ENCODE data around the gene UXT.
"Not testable (repeated sequence)": the region's sequence is repeated elsewhere in the genome, so short reads cannot be mapped to it uniquely, and the experiment has no call there.

UXT gene

GRCh38 chrX:47621851-47622250 lies 37.1 kb downstream of the UXT start:
- DNase-seq (ENCODE audit: low read depth, low spot score), result no peak
- no peak overlapping the region for H3K27ac ChIP-seq

GRCh38 chrX:47620303-47620685 lies 38.7 kb downstream of the UXT start:
- no peak overlapping the region for H3K27ac ChIP-seq

GRCh38 chrX:47619486-47620302 lies 39.3 kb downstream of the UXT start, which contains the start of gene SYN1:
Gene SYN1 (minus strand): TSS chrX:47619857. CDS start chrX:47619728, 129 bp downstream.
- DNase-seq (ENCODE audit: low read depth, low spot score), result peak; percentile 0
- H3K27ac ChIP-seq, result no peak within 1 kb of the TSS

More at GRCh38 chrX:47620303-47620685, 38.7 kb downstream of the UXT start:
- DNase-seq (ENCODE audit: low read depth, low spot score), result no peak

GRCh38 chrX:47618923-47619485 lies 40.0 kb downstream of the UXT start:
- no peak for DNase-seq (ENCODE audit: low read depth, low spot score)
- H3K27ac ChIP-seq, result no peak overlapping the region

- no peak for DNase-seq (ENCODE audit: low read depth, low spot score)
- H3K27ac ChIP-seq, result no peak overlapping the region
Observed at GRCh38 chrX:47614618-47615017, 44.4 kb downstream of the UXT start.

- no peak overlapping the region for H3K27ac ChIP-seq
- no peak for DNase-seq (ENCODE audit: low read depth, low spot score)
Observed at GRCh38 chrX:47613082-47613481, 45.9 kb downstream of the UXT start.

GRCh38 chrX:47612418-47612817 lies 46.6 kb downstream of the UXT start:
- DNase-seq (ENCODE audit: low read depth, low spot score), result no peak
- no peak overlapping the region for H3K27ac ChIP-seq

GRCh38 chrX:47611926-47612325 lies 47.1 kb downstream of the UXT start:
- no peak for DNase-seq (ENCODE audit: low read depth, low spot score)
- no peak overlapping the region for H3K27ac ChIP-seq

- H3K27ac ChIP-seq, result no peak overlapping the region
Observed at GRCh38 chrX:47611489-47611888, 47.5 kb downstream of the UXT start.

GRCh38 chrX:47610511-47610910 lies 48.5 kb downstream of the UXT start:
- no peak overlapping the region for H3K27ac ChIP-seq
- no peak for DNase-seq (ENCODE audit: low read depth, low spot score)

More at GRCh38 chrX:47611489-47611888, 47.5 kb downstream of the UXT start:
- DNase-seq (ENCODE audit: low read depth, low spot score), result no peak

GRCh38 chrX:47608130-47608810 lies 50.7 kb downstream of the UXT start:
- DNase-seq (ENCODE audit: low read depth, low spot score), result no peak
- no peak overlapping the region for H3K27ac ChIP-seq

GRCh38 chrX:47607091-47607490 lies 51.9 kb downstream of the UXT start:
- no peak for DNase-seq (ENCODE audit: low read depth, low spot score)
- H3K27ac ChIP-seq, result no peak overlapping the region

GRCh38 chrX:47605024-47605423 lies 54.0 kb downstream of the UXT start:
- DNase-seq (ENCODE audit: low read depth, low spot score), result no peak

GRCh38 chrX:47603125-47603524 lies 55.9 kb downstream of the UXT start:
- not testable (repeated sequence) for DNase-seq (ENCODE audit: low read depth, low spot score); H3K27ac ChIP-seq

More at GRCh38 chrX:47605024-47605423, 54.0 kb downstream of the UXT start:
- H3K27ac ChIP-seq, result no peak overlapping the region
